NCI-H1436 treated with DMSO at 0.1 percent for 48 hours (cell line): ENCODE data around the gene POTEI.
"Not testable (repeated sequence)": the region's sequence is repeated elsewhere in the genome, so short reads cannot be mapped to it uniquely, and the experiment has no call there.

Experiments used
- DNase-seq: peaks from one replicate; lab custom pipeline; 2025; lab: John Stamatoyannopoulos, UW

The POTEI gene

DNA sequence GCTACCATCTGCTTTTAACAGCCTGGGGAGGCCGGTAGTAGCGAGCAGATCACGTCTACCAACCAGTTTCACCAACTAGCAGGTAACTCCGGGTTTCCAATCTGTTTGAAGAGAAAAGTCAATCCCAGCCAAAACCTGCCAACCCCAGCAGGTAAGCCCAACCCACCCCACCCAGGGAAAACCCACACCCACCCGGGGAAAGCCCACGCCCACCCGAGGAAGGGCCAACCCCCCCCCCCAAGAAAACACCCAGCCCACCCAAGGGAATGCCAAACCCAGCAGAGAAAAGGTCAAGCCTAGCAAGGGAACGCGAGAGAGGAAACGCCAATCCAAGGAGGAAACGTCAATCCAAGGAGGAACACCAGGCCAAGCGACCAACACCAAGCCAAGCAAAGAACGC is at the start of gene POTEI:
TSS of gene POTEI (minus strand) at position 101 of the 400 bp plus-strand sequence. CDS start at position 8, 93 bp downstream.
- DNase-seq = not testable (repeated sequence)

DNA sequence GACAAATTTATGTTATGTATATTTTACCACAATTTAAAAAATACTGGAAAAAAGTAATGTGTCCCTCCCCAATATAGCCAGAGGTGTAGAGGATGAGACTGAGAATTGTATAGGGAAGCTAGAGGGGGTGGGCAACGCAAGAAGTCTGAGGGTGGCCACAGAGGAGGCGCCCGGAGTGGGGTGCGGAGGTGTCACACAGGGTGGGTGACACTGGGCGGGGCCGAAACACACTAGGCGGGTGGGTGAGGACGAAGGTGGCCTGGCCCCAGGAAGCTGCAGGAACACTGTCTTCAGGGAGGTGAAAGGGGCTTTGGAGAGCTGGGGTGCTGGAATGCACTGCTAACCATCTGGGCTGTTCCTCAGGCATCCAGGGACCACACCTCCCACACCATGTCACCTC is 47.3 kb upstream of the POTEI start:
- not testable (repeated sequence) for DNase-seq

DNA sequence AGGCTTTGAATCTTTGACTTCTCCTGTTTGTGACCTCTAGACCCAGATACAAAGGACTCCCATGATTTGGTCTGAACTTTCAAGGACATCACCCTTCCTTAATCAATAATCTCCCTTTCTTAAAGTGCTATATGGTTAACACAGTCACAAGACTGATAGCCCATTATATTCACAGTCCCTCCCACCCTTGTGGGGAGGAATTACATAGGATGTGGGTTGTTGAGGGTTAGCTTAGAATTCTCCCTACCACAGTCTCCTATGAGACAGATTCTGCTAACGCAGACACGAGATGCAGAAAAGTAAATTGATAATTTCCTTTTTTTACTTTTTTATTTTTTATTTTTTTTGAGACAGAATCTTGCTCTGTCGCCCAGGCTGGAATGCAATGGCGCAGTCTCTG is 45.0 kb upstream of the POTEI start:
- not testable (repeated sequence) for DNase-seq

DNA sequence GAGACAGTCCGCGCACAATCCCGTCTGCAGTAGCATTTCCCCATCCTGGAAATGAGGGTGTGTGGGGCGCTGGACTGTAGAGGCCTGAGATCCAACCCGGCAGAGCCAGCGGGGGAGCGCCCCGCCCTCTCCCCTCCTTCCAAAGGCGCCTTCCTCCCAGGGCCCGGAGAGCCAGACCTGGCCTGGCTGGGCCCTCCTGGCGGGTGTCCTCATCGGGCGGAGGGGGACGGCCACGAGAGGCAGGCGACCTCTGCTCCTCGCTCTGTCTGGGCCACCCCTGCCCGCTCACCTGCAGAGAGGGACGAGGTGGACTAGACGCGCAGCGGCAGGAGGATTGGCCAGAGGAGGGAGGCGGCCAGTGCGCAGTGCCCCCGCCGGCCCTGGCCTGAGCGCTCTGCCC is 40.3 kb upstream of the POTEI start:
- DNase-seq = not testable (repeated sequence)

DNA sequence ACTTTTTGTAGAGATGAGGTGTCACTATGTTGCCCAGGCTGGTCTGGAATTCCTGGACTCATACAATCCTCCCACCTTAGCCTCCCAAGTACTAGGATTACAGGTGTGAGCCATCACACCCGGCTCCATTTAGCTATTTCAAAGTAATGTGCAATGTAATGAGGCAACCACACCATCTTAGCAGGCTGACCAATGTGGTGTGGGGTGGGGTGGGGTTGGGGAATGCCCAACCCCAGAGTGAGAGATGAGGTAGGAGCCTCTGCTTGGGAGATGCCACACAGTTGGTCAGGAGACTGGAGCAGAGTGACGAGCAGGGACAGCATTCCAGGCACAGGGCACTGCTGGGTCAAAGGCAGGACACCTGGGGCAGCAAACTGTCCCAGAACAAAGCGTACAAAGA is 39.3 kb upstream of the POTEI start:
- not testable (repeated sequence) for DNase-seq

DNA sequence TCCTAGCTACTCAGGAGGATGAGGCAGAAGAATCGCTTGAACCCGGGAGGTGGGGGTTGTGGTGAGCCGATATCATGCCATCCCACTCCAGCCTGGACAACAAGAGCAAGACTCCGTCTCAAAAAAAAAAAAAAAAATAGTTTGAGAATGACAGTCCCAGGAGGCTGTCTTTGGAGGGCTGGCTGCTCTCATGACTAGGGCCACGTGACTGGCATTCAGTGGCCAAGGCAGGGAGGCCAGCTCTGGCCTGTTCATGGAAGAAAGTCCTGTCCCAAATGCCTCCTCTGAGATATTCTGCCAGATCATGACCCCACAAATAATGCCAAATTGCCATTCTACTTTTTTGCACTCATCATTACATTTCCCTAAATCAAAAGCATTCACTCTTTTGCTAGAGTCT is 35.9 kb upstream of the POTEI start:
- not testable (repeated sequence) for DNase-seq

DNA sequence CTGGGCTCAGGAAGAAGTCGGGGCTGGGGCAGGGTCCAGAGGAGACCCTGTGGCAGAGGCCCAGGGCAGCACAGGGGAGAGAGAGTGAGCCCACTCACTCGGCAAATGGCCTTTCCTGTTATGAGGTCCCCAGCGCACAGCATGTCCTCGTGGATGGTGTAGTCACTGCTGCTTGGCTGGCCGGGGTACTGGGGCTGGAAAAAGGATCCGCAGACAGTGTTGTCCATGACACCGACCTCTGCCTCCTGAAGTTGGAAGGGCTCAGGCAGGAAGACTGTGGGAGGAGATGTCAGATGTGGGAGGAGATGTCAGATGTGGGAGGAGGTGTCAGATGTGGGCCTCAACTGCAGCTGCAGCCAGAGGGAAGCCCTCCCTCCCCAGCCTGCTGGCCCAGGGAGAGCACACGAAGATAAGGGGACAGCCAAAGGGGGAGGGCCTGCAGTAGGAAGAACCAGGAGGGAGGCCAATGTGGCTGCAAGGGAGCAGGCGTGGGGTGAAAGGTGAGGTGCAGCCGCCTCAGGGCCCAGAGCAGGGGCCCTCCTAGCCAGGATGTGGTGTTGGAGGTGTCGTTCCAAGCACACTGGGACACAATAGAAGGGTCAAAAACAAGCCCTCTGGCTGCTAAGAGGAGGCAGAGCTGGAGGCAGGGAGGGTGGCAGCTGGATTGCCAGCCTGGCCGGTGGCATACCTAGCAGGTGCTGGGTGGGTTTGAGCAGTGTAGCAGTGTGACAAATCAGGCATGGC is 34.8 kb upstream of the POTEI start:
- not testable (repeated sequence) for DNase-seq

DNA sequence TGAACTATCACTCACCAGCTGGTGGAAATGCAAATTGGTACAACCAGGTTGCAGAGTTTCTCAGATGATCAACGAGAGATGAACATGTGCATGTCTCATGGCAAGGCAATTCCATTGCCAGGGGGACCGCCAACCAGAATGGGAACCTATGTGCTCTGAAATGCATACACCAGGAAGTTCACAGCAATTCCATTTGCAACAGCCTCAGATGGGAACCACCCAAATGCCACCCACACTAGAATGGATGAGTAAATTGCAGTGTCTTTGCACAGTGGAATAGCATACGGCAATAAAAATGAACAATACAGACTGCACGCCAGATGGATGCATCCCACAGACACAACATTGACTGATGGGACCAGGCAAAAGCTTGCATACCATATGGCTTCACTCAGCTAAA is 33.7 kb upstream of the POTEI start:
- DNase-seq = not testable (repeated sequence)

DNA sequence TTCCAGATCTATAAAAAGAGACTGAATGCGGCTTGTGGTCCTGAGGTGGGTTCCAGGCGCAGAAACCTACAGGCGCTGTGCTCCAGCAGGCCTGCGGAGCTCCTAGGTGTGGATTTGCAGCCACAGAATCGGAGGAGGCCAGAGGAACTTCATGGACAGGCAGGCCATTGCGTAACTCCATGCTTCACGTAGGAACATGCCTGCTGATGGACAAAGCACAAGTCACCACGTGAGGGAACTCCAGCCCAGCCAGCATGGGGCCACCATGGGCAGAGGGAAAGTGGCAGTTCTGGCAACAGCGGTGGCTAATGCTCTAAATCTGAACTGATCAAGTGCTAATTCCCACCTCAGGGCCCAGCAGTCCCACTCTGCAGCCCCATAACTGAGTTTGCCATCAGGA is 29.1 kb upstream of the POTEI start:
- not testable (repeated sequence) for DNase-seq

DNA sequence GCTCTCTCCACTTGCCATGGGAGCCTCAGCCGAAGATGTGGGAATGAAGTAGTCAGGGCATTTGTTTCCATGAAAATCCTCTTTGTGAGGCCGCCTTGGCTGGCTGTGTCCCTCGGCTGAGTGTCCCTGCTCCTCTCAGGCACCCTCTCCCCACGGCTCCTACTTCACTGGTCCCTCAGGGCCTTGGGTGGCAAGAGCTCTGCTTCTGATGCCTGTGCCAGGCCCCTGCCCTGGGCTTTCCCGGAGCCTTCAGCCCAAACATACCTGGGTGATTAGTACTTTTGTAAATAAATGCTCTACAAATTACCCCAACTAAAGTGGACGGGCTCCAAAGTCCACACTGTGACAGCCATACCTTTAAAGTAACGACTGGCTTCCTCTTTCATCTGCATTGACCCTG is 27.5 kb upstream of the POTEI start:
- not testable (repeated sequence) for DNase-seq

DNA sequence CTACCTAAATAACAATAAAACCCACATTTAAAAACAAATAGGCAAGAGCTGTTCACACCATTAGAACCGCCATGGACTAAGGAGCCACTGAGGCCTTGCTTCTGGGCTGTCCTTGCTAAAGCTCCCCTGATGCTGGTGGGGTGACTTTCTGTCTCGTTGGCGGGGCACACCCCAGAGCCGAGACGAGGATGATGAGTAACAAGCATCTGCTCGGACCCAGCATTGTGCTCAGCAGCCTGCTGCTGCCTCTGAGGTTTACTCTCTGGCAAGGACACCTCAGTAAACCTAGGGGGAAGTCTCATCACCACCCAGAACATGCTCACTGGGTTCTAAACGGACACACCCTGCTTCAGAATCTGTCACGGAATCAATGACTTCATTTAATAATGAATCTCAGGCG is 22.5 kb upstream of the POTEI start:
- DNase-seq = not testable (repeated sequence)

DNA sequence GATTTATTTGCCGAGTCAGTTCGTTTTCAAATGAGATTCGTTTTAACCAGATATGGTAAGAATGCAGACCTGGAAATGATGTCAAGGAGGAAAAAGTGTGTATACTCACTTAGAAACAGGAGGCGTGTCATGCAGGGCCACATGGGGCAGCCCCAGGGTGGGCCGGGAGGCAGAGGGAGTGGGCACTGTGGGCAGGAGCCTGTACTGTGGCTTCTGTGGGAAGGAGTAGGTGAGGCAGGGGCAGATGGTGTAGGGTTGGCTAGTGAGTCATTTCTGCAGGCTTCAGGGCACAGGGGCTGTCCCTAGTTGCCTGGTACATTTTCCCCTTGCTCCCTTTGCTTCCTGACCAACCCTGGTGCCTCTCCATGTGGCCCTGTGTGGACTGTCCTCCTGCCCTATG is 22.1 kb upstream of the POTEI start:
- not testable (repeated sequence) for DNase-seq

DNA sequence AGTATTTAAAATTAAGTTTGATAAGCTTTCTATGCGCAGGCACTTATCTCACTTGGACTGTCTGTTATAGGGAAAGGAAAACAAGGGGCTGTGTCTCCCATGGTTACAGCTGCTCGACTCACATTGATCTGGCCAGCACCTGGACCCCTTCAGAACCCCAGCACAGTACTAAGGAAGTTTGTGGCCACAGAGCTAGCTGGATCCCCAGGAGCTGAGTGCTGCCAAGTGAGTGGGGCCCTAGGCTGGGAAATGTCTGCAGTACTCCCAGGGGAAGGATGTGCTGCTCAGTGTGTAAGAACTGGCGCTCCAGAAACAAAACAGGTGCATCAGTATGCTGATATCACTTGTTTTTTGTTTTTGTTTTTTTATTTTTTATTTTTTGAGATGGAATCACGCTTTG is 21.1 kb upstream of the POTEI start:
- not testable (repeated sequence) for DNase-seq

DNA sequence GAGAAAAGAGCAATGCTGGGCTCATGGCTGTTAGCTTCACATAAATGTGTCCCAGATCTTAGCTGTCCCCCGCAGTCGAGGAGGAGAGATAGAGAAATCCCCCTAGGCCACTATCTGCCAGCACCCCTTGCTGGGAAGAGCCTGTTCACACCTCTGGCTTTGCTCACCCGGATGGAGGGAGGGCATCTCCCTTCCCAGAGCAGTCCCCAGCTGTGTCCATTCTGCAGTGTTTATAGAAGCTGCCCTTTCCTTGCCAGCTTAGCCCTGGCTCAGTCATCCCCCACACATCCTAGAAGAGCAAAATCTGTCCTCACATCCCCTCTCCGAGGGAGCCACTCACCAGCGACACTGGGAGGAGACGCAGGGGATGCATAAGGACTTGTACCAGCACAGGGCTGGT is 20.4 kb upstream of the POTEI start:
- DNase-seq = not testable (repeated sequence)

DNA sequence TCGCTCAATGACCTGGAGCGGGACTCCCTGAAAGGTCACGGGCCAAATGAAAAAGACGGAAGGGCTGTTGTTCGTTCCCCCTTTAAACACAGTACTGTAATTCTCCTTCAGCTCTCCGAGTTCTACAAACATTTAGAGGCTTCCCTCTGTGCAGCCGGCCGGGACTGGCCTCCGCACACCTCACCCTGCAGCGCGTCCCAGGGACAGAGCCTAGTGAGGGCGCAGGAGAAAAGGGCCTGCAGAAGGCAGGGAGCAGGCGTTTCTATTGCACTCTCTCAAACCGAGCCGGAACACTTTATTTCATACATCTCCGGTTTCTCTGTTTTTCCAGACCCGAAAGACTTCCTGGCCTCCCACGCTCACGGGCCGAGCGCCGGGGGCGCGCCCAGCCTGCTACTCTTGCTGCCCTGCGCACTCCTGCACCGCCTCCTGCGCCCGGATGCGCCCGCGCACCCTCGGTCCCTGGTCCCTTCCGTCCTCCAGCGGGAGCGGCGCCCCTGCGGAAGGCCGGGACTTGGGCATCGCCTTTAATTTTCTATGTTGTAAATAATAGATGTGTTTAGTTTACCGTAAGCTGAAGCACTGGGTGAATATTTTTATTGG is 18.3 kb upstream of the POTEI start:
- not testable (repeated sequence) for DNase-seq

DNA sequence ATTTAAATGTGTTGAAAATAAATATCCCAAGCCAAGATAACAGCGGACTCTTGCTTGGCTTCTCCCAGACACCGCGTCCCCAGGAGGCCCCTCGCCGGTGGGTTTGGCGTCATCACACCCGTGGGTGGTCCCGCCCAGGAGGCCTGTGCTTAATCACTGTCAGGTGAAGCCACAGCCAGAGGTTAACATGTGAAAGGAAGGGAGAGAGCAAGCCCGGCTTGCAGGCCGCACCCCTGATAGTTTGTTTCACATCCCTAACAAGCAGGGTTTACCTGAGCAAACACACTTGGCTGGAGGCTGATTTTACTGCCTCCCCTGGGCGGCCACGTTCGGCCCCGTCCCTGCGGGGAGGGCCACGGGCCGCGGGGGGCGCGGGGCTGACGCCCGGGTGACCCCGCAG is 13.3 kb upstream of the POTEI start:
- DNase-seq = not testable (repeated sequence)

DNA sequence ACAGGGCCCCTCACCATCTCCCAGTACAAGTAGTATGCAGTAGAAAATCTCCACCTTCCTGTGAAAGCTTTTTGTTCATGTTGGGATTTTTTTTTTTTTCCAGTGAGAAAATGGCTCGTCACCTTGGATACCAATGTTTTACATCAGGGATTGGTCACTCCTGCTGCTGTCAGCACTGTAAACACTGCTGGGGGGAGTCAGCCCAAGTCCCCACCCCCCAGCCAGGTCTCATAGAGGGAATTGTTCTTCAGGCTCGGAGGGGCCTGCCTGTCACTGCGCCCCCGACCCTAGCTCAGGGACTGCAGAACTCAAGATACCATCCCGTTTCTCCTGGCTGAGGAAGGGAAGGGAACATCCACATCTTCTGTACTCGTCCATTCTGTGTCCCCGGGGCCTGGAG is 11.9 kb upstream of the POTEI start, which contains the start of gene CFC1B:
TSS of gene CFC1B (plus strand) at position 231 of the 400 bp plus-strand sequence. CDS start 263 bp downstream, outside the sequence.
- DNase-seq = not testable (repeated sequence)

DNA sequence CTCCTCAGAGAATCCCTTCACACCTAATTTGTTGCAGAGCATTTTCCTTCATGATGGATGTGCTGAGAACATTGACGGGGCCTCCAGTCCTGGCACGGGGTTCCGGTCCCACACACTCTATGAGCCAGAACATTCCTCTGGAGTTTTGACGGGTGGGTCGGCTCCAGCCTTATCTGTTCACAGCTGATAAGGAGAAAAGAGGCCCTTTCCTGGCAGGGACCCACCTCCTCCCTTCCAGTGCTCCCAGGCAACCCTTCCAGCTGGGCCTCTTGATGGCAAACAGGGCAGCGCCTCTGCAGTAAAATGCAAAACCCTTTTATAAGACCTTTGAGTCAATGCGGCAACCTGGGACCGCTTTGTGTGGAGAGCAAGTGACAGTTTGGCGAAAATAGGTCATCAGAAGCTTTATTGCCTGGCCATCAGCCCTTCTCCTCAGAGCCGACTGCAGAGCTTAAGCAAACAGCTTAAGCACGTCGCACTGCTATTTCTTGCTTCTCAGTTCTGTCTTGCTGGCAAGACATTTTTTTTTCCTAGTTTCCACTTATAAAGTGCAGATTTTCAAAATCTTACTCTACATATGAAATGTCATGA is 9.5 kb upstream of the POTEI start:
- DNase-seq = not testable (repeated sequence)

DNA sequence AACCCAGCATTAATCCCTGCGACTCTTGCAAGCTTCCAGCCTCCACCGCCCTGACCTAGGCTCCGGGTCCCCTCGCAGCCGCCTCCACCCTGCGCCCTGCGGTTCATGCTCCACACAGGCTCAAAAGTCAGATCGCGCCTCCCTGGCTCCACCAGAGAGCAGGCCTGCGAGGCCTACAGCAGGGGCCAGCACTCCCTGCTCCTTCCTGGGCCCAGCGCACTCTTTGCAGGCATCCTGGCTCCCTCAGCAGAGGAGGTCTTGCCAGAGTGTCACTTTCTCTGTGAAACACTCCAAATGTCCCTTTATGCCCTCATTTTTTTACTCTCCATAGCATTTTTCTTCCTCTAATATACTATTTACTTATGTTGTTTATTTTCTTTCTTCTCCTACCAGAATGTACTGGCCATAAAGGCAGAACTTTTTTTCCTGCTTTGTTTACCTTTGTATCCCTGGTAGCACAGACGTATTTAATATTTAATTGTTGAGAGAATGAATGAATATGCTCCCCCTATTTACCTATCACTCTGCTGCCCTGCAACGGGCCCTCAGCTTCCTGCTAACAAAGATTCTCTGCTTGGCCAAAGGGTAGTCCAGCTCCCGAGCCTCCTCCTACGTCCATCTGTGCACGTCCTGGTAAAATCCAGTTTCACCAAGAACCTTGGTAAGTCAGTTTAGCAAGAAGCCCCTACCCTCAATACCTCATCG is 2.8 kb upstream of the POTEI start:
- not testable (repeated sequence) for DNase-seq

DNA sequence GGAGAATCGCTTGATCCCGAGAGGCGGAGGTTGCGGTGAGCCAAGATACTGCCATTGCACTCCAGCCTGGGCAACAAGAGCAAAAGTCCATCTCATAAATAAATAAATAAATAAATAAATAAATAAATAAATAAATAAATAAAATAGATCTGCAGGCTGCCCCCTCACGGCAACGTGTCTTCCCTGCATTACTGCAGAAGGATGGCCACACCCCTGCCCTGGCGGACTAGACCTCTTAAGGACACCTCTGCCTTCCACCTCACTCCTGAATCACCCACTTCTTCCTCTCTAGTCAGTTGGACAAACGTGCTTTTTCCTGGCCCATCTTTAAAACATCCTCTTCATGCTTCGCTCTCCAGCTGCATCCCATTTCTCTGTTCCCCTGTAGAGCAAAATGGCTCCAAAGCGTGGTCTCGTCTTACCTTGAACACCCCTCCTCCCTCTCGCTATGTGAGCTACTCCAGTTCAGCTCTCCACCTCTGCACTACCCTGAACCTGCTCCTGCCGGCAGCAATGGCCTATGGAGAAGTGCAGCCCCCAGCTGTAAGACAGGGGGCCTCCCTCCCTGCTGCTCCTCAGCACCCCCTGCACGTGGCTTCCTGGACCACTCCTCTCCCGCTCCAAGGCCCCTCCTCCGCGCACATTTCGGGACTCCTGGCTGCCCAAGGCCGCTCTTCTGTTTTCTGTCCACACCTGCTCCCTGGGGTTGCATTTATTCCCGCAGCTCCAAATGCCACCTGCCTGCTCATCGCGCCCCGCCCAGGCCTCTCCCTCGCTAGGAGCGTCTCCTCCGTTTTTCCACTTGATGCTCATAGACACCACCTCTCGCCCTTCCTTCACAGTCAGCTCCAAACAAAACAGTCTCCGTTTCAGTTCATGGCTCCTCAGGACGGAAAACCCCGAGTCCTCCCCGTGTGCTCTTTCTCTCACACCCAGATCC is 1.9 kb upstream of the POTEI start:
- DNase-seq = not testable (repeated sequence)

DNA sequence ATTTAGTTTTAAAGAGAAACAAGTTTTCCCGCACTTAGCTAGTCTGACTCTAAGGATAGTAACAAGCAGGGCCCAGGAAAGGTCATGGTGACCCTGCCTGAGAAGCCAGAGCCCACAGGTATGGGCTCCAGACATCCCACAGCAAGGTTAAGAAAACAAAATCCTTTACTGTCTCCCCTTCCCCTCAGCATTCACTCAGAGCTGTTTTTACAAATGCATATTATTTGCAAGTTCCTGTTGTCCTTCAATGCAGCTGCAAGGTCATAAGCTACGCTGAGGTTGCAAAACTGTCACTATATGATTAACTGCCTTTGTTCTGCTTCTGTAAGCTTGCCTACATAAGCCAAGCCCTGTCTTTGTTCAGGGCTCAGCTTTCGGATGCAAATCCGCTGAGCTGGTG is 18.1 kb downstream of the POTEI start:
- DNase-seq = not testable (repeated sequence)
